Common myeloid progenitor, CD34-positive (primary cell): ENCODE measurements around the gene KDM2B.

Source experiments
- CTCF ChIA-PET: fragments of 350-600 bp; sonication (Branson Sonifier 250); formaldehyde crosslinking; loops from one replicate; lab custom pipeline; 2021; ENCODE audit warnings: antibody characterized with exemption; lab: Charles Lee
- POLR2A ChIA-PET: fragments of 350-600 bp; sonication (Branson Sonifier 250); formaldehyde crosslinking; loops from one replicate; lab custom pipeline; 2021; ENCODE audit warnings: antibody characterized with exemption; lab: Charles Lee
- DNase-seq, 3 donors: peaks; one replicate each; pipeline versions ENCODE4 v3.0.0 to v3.0.0-alpha.2; 2013
- H3K27ac ChIP-seq, 2 experiments: 1 replicate in 1 of 2; 2 replicates in 1 of 2; pipeline ENCODE4 v1.7.0; 2013; ENCODE audit warnings: inconsistent platforms in 2 of 2, low read length in 2 of 2, mild to moderate bottlenecking in 2 of 2, low read depth in 1 of 2, moderate library complexity in 1 of 2; ENCODE audit not compliant: severe bottlenecking in 2 of 2, insufficient read depth in 1 of 2, poor library complexity in 1 of 2
- H3K27me3 ChIP-seq, 5 experiments: replicated peaks in 2 of 5; 1 replicate in 3 of 5; 2 replicates in 2 of 5; pipeline versions ENCODE4 v1.6.1 to v1.7.0; 2013; ENCODE audit warnings: low read length in 4 of 5, mild to moderate bottlenecking in 2 of 5, moderate library complexity in 2 of 5, inconsistent platforms in 1 of 5; ENCODE audit not compliant: insufficient read depth in 5 of 5, control insufficient read depth in 4 of 5
- H3K36me3 ChIP-seq, 4 experiments: 1 replicate in 2 of 4; 2 replicates in 2 of 4; pipeline versions ENCODE4 v1.6.1 to v1.7.0; 2013; ENCODE audit warnings: low read length in 3 of 4, control low read depth in 1 of 4, mild to moderate bottlenecking in 1 of 4; ENCODE audit not compliant: control insufficient read depth in 4 of 4, insufficient read depth in 4 of 4
- H3K4me1 ChIP-seq, 4 experiments: 1 replicate in 3 of 4; 2 replicates in 1 of 4; pipeline versions ENCODE4 v1.6.1 to v1.7.1; 2013; ENCODE audit warnings: low read length in 3 of 4, mild to moderate bottlenecking in 3 of 4, control low read depth in 1 of 4, inconsistent platforms in 1 of 4, moderate library complexity in 1 of 4; ENCODE audit not compliant: control insufficient read depth in 4 of 4, insufficient read depth in 4 of 4; ENCODE audit errors: control extremely low read depth in 1 of 4
- H3K4me3 ChIP-seq, 7 experiments: 1 replicate in 4 of 7; 2 replicates in 3 of 7; pipeline versions ENCODE4 v1.5.1 to v1.7.0; 2013; ENCODE audit warnings: mild to moderate bottlenecking in 7 of 7, low read length in 6 of 7, moderate library complexity in 6 of 7, inconsistent platforms in 2 of 7, low read depth in 2 of 7, control low read depth in 1 of 7; ENCODE audit not compliant: insufficient read depth in 4 of 7, control insufficient read depth in 1 of 7; ENCODE audit errors: extremely low read depth in 1 of 7
- H3K9me3 ChIP-seq, 5 experiments: 1 replicate in 4 of 5; 2 replicates in 1 of 5; pipeline versions ENCODE4 v1.6.1 to v1.7.1; 2013; ENCODE audit warnings: low read length in 4 of 5, mild to moderate bottlenecking in 2 of 5, inconsistent platforms in 1 of 5, low read depth in 1 of 5, moderate library complexity in 1 of 5; ENCODE audit not compliant: control insufficient read depth in 4 of 5, insufficient read depth in 2 of 5; ENCODE audit errors: control extremely low read depth in 1 of 5
- WGBS: methylation state at CpG from one replicate; pipeline ENCODE4 v1.1.5; 2013; ENCODE audit not compliant: insufficient coverage; 5-methylcytosine and 5-hydroxymethylcytosine counted together

The KDM2B gene

GRCh38 chr12:121400332-121401139 lies 180.3 kb downstream of the KDM2B start:
- H3K4me3 ChIP-seq, result peak overlapping the region; percentile 73 to 97 (median 88)
- DNase-seq, result peak in 2 of 3 donors; percentile 29 to 65
- no peaks in the 10 kb centered on the region for H3K9me3 ChIP-seq
- POLR2A ChIA-PET, result interaction anchor here (1.2 to 1.6 kb wide), 5 partner anchors 9 to 74 kb away, joined by 3 to 6 read pairs (median 3); partner anchors contain the start of gene ANAPC5
- CTCF ChIA-PET, result interaction anchor here (1.0 to 3.2 kb wide), 7 partner anchors 9 to 66 kb away, joined by 3 to 11 read pairs (median 4); no protein-coding TSS in a partner anchor
- peaks cover 18 to 28% (median 18%) of the 10 kb centered on the region in 4 experiments for H3K4me1 ChIP-seq
- no peaks in the 10 kb centered on the region for H3K27me3 ChIP-seq
- 3% methylated on average over 46 of the region's 48 CpGs for WGBS
- peak overlapping the region; percentile 83 to 87 for H3K27ac ChIP-seq
- peaks cover 2 to 15% (median 11%) of the 10 kb centered on the region in 4 experiments for H3K36me3 ChIP-seq

- H3K27ac ChIP-seq, result peak within 1 kb of the TSS; percentile 83 to 87
- CTCF ChIA-PET, result interaction anchor here (1.0 to 3.2 kb wide), 7 partner anchors 8 to 65 kb away, joined by 3 to 11 read pairs (median 4); no protein-coding TSS in a partner anchor
- peaks cover 2 to 7% (median 5%) of the 10 kb centered on the region in 4 experiments for H3K36me3 ChIP-seq
- WGBS, result under 1% methylated on average over 73 of the region's 77 CpGs
- H3K4me3 ChIP-seq, result peak within 1 kb of the TSS; percentile 73 to 97 (median 88)
- no peaks in the 10 kb centered on the region for H3K9me3 ChIP-seq
- peak; percentile 97 to 99 (median 98) for DNase-seq
- no peaks in the 10 kb centered on the region for H3K27me3 ChIP-seq
- H3K4me1 ChIP-seq, result peaks cover 18 to 28% (median 18%) of the 10 kb centered on the region in 4 experiments
- POLR2A ChIA-PET, result interaction anchor here (1.2 to 1.3 kb wide), 3 partner anchors 43 to 73 kb away, joined by 3 to 6 read pairs (median 3); partner anchors contain the start of gene ANAPC5
These were observed 181.2 kb downstream of the KDM2B start, which contains the start of gene RNF34 for GRCh38 chr12:121399391-121400331. RNF34 (plus strand) TSS chr12:121400118; CDS start chr12:121400213, 95 bp downstream.

GRCh38 chr12:121398355-121398754 lies 182.5 kb downstream of the KDM2B start:
- no CpG with 5 or more reads among the region's 5 CpGs for WGBS
- DNase-seq, result no peak
- Histone ChIP-seq H3K4me3 (peak overlapping the region in 2 of 7 experiments; percentile 88 to 95), H3K27ac (peak overlapping the region in 1 of 2 experiments; percentile 87), H3K27me3 (no peaks in the 10 kb centered on the region), H3K36me3 (peaks cover 0 to 4% (median under 1%) of the 10 kb centered on the region in 4 experiments), H3K9me3 (no peaks in the 10 kb centered on the region), H3K4me1 (peaks cover 18 to 28% (median 18%) of the 10 kb centered on the region in 4 experiments)
- POLR2A ChIA-PET, result no interaction called here
- CTCF ChIA-PET, result interaction anchor here (1.4 kb wide), 1 partner anchor 34 kb away, joined by 4 read pairs; no protein-coding TSS in a partner anchor

GRCh38 chr12:121397521-121397920 lies 183.3 kb downstream of the KDM2B start:
- Histone ChIP-seq H3K27me3 (no peaks in the 10 kb centered on the region), H3K9me3 (no peaks in the 10 kb centered on the region), H3K4me1 (peaks cover 18 to 28% (median 18%) of the 10 kb centered on the region in 4 experiments), H3K27ac (no peak overlapping the region), H3K36me3 (peaks cover 0 to under 1% (median 0%) of the 10 kb centered on the region in 4 experiments), H3K4me3 (no peak overlapping the region)
- ChIA-PET POLR2A (no interaction called here), CTCF (no interaction called here)
- no peak for DNase-seq
- 100% methylated on average over 5 of the region's 14 CpGs for WGBS

GRCh38 chr12:121392325-121392716 lies 188.5 kb downstream of the KDM2B start:
- H3K4me3 ChIP-seq, result no peak overlapping the region
- DNase-seq, result no peak
- H3K36me3 ChIP-seq, result no peaks in the 10 kb centered on the region
- no peaks in the 10 kb centered on the region for H3K27me3 ChIP-seq
- 92% methylated on average over 2 of the region's 3 CpGs for WGBS
- H3K4me1 ChIP-seq, result peaks cover 0 to 13% (median 8%) of the 10 kb centered on the region in 4 experiments
- ChIA-PET POLR2A (interaction anchor here (0.7 kb wide), 1 partner anchor 9 kb away, joined by 4 read pairs; no protein-coding TSS in a partner anchor), CTCF (interaction anchor here (0.9 to 1.7 kb wide), 2 partner anchors 7 to 51 kb away, joined by 3 to 4 read pairs; partner anchors contain the start of gene RNF34)
- no peaks in the 10 kb centered on the region for H3K9me3 ChIP-seq
- no peak overlapping the region for H3K27ac ChIP-seq

GRCh38 chr12:121391619-121392324 lies 189.1 kb downstream of the KDM2B start:
- 56% methylated on average over 9 of the region's 10 CpGs for WGBS
- Histone ChIP-seq H3K27me3 (no peaks in the 10 kb centered on the region), H3K9me3 (no peaks in the 10 kb centered on the region), H3K4me1 (peaks cover 0 to 13% (median 8%) of the 10 kb centered on the region in 4 experiments), H3K27ac (peak overlapping the region in 1 of 2 experiments; percentile 27), H3K36me3 (no peaks in the 10 kb centered on the region), H3K4me3 (peak overlapping the region in 3 of 7 experiments; percentile 20 to 54 (median 27))
- CTCF ChIA-PET, result interaction anchor here (0.9 to 1.7 kb wide), 2 partner anchors 8 to 51 kb away, joined by 3 to 4 read pairs; partner anchors contain the start of gene RNF34
- POLR2A ChIA-PET, result interaction anchor here (0.7 kb wide), 1 partner anchor 10 kb away, joined by 4 read pairs; no protein-coding TSS in a partner anchor
- peak; percentile 40 to 80 (median 77) for DNase-seq
